Cerebellar cortex (tissue), 1 donor: Measurements from ENCODE around the gene NFATC2.
A peak's percentile ranks its signal among the peaks of the same experiment; 100 is the strongest.
"Not testable (repeated sequence)": the region's sequence is repeated elsewhere in the genome, so short reads cannot be mapped to it uniquely, and the experiment has no call there.

ENCODE experiments used
- DNase-seq: peaks from one replicate; pipeline ENCODE4 v3.0.0-alpha.2; 2015; ENCODE audit warnings: low spot score

The NFATC2 gene

DNA sequence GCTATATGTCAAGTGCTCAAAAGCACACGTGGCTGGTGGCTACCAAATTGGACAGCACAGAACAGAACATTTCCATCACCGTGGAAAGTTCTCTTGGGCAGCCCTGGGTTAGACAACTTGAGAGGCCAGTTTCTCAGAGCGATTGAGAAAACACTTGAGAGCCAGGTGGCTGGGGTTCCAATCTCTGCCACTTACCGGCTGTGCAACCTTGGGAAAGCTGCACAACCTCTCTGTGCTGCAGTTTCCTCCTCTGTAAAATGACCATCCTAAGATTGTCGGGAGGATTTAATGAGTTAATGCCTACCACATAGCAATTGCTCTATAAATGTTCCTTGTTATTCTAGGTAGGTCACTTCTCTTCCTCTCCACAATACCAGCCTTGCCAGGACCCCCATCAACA lies 25.1 kb upstream of the NFATC2 start:
- DNase-seq = no peak

DNA sequence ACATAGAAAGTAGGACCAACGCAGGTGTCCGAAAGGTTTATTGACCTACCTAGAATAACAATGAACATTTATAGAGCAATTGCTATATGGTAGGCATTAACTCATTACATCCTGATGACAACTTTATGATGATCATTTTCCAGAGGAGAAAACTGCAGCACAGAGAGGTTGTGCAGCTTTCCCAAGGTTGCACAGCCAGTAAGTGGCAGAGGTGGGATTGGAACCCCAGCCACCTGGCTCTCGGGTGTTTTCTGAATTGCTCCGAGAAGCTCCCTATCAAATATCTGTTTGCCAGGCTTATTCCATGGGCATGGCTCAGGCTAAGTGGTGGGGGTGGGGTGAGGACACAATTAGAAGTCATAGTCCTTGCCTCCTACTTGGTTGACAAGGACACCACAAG lies 24.1 kb upstream of the NFATC2 start:
- no peak for DNase-seq

DNA sequence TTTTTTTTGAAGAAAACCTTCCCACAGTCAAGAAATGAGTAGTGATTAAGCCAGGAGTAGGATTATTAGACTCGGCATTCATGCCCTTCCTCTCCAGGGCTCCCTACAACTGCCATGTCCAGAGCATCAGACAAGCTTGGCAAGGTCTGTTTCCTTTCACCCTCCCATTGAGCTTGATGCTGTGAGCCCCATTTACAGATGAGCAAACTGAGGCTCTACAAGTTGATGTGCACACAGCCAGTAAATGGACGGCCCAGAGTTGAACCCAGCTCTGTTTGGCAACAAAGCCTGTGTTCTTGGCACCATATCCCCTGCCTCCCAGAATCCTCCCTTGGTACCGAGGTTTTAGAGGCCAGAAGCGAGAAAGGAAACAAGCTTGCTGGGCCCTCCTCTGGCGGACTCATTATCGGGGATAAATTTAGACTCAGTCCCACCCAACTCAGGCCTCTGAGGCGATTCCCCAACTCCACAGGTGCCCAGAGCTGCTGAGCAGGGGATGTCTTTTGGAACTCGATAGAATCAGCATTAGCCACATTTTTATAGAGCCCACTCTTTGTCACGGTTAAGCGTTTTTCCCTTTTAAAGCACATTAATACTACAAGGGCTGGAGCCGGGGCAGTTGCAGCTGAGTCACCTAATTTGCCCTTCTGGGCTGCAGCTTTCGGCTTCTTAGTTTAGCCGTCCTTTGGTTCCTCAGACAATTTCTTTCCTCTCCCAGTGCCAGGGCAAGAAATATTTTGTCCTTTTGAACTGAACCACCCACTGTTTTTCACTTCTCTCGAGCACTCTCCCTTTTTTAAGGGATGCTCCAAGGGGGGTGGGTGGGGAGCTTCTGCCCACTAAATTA lies 23.0 kb upstream of the NFATC2 start:
- DNase-seq = peak; percentile 37

GRCh38 chr20:51563486-51564332 lies 21.2 kb upstream of the NFATC2 start:
- peak; percentile 40 for DNase-seq

DNA sequence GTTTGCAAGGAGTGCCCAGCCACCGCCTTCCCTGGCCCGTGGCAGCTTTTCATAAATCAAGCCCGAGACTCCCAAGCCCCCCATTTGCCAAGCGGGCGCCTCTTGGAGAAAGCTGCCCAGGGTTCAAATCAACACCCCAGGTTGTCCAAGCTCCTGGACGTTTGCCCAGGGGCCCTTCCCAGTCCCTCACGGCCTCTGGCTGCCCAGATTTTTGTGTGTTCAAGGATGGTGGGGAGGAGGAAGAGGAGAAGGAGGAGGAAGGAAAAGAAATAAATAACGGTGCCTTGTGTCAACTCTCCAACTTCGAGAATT lies 20.6 kb upstream of the NFATC2 start:
- DNase-seq = no peak

GRCh38 chr20:51562332-51563173 lies 20.0 kb upstream of the NFATC2 start:
- DNase-seq = peak; percentile 67

DNA sequence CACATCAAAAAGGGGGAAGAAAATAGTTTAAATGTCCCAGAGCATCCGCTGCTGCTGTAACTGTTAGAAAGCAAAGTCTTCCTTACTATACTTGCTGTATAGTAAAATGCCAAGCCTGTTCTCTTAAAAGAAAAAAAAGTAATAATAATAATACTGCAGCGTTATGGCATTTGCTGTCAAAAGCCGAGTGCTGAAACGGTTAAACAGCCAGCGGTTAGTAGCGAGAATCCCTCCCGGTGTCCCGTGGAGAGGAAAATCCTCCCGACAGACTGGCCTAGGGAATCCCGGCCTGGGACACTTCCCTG lies 19.5 kb upstream of the NFATC2 start:
- DNase-seq = peak; percentile 44

DNA sequence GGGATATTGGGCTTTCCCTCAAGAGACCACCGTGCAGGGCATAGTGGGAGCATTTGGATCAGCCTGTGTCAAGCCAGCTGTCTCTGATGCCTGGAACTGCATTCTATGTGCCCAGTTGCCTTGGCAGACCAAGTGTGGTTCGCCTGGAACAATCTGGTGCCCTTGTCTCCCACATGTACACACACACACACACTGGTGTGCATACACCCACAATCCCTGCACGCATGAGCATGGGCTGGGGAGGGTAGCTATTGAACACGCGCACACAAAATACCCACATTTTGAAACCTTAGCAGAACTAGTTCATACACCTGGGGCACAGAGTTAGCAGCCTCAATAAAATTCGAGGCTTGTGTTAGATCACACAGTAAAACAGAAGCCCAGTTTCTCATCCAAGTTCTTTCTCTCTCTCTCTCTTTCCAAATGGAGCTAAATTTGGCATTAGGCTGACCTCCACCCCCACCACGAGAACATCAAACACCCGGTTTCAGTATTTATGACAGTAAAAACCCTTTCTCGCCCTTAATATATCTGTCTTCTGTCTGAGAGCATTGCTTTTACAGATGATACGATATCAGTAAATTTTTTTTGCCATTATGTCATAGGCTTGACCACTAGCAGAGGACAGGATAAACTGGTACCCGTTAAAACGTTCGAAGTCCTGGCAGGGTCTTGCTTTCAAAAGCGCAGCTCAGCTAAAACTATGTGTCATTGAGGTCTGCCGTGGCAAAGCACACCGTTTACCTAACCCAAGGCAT lies 18.2 kb upstream of the NFATC2 start:
- DNase-seq = no peak

GRCh38 chr20:51560042-51560441 lies 17.5 kb upstream of the NFATC2 start:
- no peak for DNase-seq

DNA sequence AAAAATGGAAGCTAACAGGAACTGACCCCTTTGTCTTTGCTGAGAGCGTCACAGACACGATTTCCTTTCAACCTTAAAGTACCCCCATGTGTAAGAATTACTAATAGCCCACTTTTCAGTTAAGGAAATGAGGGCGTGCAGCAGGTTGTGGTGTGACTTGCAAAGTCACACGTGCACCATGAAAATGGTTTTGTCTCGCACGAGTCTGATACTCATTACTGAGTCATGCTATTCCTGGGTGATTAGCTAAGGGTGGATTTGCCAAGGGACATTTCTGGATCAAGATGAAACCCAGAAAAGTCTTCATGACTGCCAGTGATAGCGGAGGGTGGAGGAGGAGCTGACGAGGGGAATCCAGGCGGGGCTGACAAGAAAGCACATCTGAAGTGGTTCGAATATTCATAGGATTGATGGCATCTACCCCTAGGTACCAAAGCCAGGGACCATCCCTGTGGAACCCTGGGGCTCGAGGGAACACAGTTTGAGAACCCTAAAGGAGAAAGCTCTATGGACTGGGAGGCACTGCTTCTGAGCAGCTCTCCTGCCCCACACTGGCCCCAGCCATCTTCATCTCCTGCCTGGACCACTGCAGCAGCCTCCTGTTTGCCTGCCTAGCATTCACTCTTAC lies 12.1 kb upstream of the NFATC2 start:
- no peak for DNase-seq

GRCh38 chr20:51553897-51554486 lies 11.5 kb upstream of the NFATC2 start:
- no peak for DNase-seq

DNA sequence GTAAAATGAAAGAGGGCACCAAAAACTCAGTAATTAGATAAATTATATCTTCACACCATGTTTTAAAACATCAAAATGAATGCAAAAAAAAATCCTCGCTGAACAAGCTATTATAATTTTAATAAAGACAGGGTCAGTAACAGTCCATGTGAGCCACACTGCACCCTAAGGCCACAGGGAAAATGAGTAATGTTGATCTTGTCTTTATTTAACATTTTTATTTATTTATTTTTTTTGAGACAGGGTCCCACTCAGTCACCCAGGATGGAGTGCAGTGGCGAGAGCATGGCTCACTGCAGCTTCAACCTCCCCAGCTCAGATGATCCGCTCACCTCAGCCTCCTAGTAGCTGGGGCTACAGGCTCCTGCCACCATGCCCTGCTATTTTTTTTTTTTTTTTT lies 8.7 kb upstream of the NFATC2 start:
- no peak for DNase-seq

DNA sequence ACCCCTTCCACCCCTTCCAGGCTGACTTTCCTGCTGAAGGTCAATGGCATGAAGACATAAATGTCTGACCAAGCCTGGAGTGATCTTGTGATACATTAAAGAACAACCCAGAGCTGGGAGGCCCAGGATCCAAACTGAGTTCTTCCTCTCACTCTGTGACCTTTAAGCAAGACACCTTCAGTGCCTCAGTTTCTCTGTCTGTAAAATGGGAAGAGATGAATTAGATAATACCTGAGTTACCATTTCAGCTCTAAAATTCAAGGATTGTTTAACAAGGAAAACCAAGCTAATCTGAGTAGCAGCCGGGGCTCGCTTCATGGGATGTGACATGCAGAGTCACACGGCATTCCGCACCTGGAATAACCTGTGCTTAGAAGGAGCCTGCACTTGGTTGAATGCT lies 7.0 kb upstream of the NFATC2 start:
- DNase-seq = no peak

DNA sequence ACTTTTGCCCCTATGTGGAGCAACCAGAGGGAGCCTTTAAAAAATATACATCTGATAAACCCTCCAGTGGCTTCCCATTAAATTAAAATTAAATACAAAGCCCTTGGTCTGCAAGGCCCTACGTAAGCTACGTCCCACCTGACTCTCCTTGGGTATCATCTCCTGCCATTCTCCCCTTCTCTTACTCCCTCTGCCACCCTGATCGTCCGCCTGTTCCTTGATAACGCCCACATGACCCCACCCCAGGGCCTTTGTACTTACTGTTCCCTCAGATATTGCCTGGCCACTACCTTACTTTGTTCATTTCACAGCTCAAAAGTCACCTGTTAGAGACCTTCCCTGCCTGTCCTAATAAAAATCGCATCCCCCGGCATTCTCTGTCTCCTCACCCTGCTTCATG lies 5.4 kb upstream of the NFATC2 start:
- no peak for DNase-seq

DNA sequence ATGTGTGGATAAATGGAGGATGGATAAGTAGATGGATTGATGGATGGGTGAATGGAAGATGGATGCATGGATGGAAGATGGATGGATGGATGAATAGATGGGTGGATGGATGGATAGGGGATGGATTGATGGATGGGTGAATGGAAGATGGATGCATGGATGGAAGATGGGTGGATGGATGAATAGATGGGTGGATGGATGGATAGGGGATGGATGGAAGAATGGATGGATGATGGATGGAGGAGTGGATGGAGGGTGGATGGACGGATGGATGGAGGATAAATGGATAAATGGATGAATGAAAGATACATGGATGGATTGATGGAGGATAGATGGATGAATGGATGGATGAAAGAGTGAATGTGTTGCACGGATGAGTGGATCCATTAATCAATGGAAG lies 3.0 kb upstream of the NFATC2 start:
- DNase-seq = no peak

GRCh38 chr20:51543422-51543788 lies 886 bp upstream of the NFATC2 start:
- no peak for DNase-seq

DNA sequence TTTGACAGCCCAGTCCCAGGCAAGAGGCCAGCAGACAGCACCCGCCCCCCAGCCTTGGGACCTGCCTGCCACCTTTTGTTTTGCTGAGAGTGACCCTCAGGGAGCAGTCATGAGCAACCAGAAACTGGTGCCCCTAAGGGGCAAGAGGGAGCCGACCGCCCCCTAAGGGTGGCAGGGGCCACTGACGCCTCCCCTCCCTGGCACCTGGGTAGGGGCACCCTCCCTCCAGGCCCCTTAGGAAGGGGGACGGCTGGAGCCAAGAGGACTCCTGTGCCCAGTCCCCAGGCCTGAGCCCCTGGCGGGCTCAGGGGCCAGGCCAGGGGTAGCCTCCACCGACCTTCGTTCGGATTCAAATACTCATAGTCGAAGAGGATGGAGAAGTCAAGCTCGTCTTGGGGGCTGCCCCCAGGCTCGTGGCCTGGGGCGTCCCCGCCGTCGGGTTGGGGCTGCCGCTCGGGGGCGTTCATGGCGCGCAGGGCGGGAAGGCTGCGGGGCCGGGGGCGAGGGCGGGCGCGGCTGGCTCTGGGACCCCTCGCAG lies 417 bp downstream of the NFATC2 start:
- DNase-seq = no peak

DNA sequence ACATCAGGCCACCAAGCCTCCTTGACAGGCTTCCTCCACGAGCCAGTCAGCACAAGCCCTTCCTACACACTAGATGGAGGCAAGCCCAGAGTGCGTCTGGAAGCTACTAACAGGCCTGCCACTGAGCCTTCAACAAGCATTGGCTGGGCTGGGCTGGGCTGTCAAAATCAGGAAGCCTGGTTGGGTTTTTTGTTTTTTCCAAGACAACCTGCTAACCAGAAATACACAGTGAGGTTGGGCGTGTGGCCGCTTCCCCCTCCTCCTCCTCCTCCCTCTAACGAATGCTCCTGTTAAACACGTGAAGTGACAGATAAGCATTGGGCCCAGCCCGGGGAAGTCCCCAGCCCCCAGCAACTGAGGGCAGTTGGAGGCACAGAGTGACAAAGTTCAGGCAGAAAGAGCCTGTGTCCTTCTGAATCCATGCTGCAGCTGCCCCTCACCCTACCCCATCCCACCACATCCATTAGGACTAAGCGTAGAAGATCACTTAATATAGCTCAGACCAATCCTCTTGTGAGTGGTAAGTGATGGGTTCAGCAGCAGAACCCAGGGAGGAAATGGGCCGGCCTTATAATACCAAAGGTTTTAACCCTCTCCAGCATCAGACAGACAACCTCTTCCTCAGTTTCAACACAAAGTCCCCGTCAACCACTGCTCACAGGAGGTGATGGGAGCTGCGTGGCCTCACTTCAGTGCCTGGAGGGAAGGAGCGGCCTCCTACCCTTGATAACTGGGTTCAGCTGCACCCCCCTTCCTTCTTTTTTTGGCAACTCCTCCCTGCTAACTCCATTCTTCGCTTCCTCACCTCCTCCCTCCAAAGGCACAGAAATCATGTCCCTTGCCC lies 1.1 kb downstream of the NFATC2 start:
- DNase-seq = peak; percentile 36

DNA sequence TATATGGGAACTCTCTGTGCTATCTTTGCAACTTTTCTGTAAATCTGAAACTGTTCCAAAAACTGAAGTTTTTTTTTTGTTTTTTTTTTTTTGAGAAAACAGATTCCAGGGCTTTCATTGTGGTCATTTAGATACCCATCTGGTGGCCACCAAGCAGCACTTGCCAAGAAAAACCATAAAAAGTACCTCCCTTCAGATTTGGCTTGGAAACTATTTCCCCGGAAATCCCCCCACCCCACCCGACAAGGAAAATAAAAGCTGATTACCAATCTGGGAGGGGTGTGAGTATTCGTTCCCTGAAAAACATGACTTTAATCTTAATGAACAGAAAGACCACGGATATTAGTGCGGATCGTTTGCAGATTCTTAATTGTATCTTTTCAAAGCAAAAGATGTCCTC lies 1.9 kb downstream of the NFATC2 start:
- DNase-seq = no peak

DNA sequence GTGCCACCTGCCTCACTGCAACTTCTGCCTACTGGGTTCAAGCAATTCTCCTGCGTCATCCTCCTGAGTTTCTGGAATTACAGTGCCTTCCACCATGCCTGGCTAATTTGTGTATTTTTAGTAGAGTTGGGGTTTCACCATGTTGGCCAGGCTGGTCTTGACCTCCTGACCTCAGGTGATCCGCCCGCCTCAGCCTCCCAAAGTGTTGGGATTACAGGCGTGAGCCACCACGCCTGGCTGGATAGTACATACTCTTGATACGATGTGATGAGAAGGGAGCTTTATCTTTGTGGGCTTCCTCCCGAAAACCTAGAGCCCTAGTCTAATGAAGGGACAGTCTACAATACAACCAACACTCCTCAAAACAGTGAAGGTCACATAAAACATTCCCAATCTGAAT lies 2.4 kb downstream of the NFATC2 start:
- not testable (repeated sequence) for DNase-seq
